KG1 (cell line): ENCODE data around the gene PKD1L1.

Experiments used
- DNase-seq: peaks from one replicate; lab custom pipeline; 2025; lab: John Stamatoyannopoulos, UW

PKD1L1 gene

GRCh38 chr7:47875998-47876744 is 72.1 kb downstream of the PKD1L1 start:
- no peak for DNase-seq

- DNase-seq, result no peak
These were observed 72.9 kb downstream of the PKD1L1 start for GRCh38 chr7:47875406-47875805.

GRCh38 chr7:47873762-47874161 is 74.5 kb downstream of the PKD1L1 start:
- no peak for DNase-seq

- no peak for DNase-seq
These were observed 81.0 kb downstream of the PKD1L1 start for GRCh38 chr7:47867286-47867685.

GRCh38 chr7:47866120-47866519 is 82.1 kb downstream of the PKD1L1 start:
- no peak for DNase-seq

GRCh38 chr7:47852330-47853245 is 95.7 kb downstream of the PKD1L1 start:
- no peak for DNase-seq

GRCh38 chr7:47847207-47847606 is 101.1 kb downstream of the PKD1L1 start:
- no peak for DNase-seq

GRCh38 chr7:47846138-47846836 is 102.0 kb downstream of the PKD1L1 start:
- no peak for DNase-seq

GRCh38 chr7:47844311-47844710 is 104.0 kb downstream of the PKD1L1 start:
- no peak for DNase-seq

- no peak for DNase-seq
These were observed 105.0 kb downstream of the PKD1L1 start for GRCh38 chr7:47843291-47843690.

GRCh38 chr7:47839381-47839780 is 108.9 kb downstream of the PKD1L1 start:
- no peak for DNase-seq

GRCh38 chr7:47837826-47838225 is 110.4 kb downstream of the PKD1L1 start:
- DNase-seq, result no peak

- DNase-seq, result no peak
These were observed 111.6 kb downstream of the PKD1L1 start for GRCh38 chr7:47836503-47837202.

GRCh38 chr7:47836080-47836479 is 112.2 kb downstream of the PKD1L1 start:
- DNase-seq, result no peak

- DNase-seq, result no peak
These were observed 115.1 kb downstream of the PKD1L1 start for GRCh38 chr7:47833211-47833610.

- no peak for DNase-seq
These were observed 116.1 kb downstream of the PKD1L1 start for GRCh38 chr7:47832105-47832715.

- no peak for DNase-seq
These were observed 118.3 kb downstream of the PKD1L1 start for GRCh38 chr7:47830015-47830414.

- no peak for DNase-seq
These were observed 120.4 kb downstream of the PKD1L1 start for GRCh38 chr7:47827871-47828270.

- no peak for DNase-seq
These were observed 120.9 kb downstream of the PKD1L1 start for GRCh38 chr7:47827351-47827756.

- DNase-seq, result no peak
These were observed 121.5 kb downstream of the PKD1L1 start for GRCh38 chr7:47826754-47827153.

- no peak for DNase-seq
These were observed 128.7 kb downstream of the PKD1L1 start for GRCh38 chr7:47819607-47819920.
